Measurements from ENCODE around the gene SLC6A3.
"Not testable (repeated sequence)": the region's sequence is repeated elsewhere in the genome, so short reads cannot be mapped to it uniquely, and the experiment has no call there.

SLC6A3 gene

DNA sequence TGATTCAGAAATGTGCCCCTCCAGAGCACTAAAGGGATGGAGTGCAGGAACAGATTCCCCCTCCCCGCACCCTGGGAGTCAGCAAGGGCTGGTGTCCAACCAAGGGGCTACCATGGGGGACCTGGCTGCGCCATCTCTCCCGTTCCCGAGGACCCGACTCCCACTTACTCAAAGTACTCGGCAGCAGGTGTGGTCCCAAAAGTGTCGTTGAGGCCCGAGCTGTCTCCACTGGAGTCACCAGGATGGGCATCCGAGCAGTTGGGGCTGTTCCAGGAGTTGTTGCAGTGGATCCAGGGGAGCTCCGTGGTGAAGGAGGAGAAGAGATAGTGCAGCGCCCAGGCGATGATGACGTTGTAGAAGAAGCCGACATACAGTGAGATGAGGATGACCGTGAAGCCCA is 12.9 kb downstream of the SLC6A3 start:
- H3K36me3 Mint-ChIP-seq (ENCODE audit: low read depth), result peaks cover 1% of the 10 kb centered on the region
- no peaks in the 10 kb centered on the region for H3K4me1 Mint-ChIP-seq (ENCODE audit: low read depth)
- H3K9me3 Mint-ChIP-seq, result peaks cover 25% of the 10 kb centered on the region
- no peak for DNase-seq
- no peak overlapping the region for H3K27ac Mint-ChIP-seq
- H3K27me3 Mint-ChIP-seq, result peaks cover 8% of the 10 kb centered on the region
- no peak overlapping the region for H3K4me3 Mint-ChIP-seq

DNA sequence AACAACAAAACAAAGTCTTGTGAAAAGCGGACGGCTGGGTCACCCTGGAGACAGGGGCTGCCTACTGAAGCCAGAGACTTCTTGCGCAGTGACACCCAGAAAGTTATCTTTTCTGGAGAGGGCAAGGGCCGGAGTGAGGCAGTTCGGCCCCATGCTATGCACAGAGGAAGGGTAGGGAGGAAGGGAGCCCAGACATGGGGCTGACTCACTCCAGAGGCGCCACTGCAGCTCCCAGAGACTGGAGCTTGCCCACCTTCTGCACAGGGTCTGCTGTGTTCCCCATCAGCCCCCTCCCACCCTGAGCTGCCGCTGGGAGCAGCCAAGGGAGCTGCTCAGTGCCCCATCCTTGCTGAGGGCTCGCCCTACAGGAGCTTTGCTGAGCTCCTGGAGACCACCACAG is 13.3 kb downstream of the SLC6A3 start:
- H3K4me1 Mint-ChIP-seq (ENCODE audit: low read depth), result no peaks in the 10 kb centered on the region
- H3K27me3 Mint-ChIP-seq, result peaks cover 8% of the 10 kb centered on the region
- peak; percentile 15 for DNase-seq
- H3K36me3 Mint-ChIP-seq (ENCODE audit: low read depth), result peaks cover 1% of the 10 kb centered on the region
- H3K4me3 Mint-ChIP-seq, result no peak overlapping the region
- peaks cover 28% of the 10 kb centered on the region for H3K9me3 Mint-ChIP-seq
- H3K27ac Mint-ChIP-seq, result no peak overlapping the region

DNA sequence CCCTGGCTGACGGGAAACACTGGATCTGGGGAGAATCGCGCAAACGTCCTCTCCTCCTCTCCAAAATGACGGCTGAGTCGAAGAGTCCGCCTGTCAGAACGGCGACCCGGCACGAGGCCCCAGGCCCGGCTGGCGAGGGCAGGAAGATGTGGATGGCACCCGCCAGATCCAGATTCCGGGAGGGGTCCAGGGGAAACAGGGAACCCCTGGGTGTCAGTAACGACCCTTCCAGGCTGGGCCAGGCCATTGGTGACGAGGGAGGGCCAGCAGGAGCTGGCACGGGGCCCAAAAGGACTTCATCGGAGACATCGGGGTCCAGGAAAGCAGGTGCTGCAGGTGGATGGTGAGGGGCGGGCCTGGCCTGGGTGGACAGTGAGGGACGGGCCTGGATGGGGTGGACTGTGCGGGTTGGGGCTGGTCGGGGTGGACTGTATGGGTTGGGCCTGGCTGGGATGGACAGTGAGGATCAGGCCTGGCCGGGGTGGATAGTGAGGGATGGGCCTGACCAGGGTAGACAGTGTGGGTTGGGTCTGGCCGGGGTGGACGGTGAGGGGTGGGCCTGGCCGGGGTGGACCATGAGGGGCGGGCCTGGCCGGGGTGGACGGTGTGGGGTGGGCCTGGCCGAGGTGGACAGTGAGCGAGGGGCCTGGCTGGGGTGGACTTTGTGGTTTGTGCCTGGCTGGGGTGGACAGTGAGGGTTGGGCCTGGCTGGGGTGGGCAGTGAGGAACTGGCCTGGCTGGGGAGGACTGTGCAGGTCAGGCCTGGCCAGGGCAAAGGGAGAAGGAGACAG is 14.0 kb downstream of the SLC6A3 start:
- H3K9me3 Mint-ChIP-seq, result peaks cover 32% of the 10 kb centered on the region
- H3K27me3 Mint-ChIP-seq, result peaks cover 8% of the 10 kb centered on the region
- peak; percentile 15 for DNase-seq
- peaks cover 1% of the 10 kb centered on the region for H3K36me3 Mint-ChIP-seq (ENCODE audit: low read depth)
- H3K27ac Mint-ChIP-seq, result no peak overlapping the region
- H3K4me1 Mint-ChIP-seq (ENCODE audit: low read depth), result no peaks in the 10 kb centered on the region
- no peak overlapping the region for H3K4me3 Mint-ChIP-seq

DNA sequence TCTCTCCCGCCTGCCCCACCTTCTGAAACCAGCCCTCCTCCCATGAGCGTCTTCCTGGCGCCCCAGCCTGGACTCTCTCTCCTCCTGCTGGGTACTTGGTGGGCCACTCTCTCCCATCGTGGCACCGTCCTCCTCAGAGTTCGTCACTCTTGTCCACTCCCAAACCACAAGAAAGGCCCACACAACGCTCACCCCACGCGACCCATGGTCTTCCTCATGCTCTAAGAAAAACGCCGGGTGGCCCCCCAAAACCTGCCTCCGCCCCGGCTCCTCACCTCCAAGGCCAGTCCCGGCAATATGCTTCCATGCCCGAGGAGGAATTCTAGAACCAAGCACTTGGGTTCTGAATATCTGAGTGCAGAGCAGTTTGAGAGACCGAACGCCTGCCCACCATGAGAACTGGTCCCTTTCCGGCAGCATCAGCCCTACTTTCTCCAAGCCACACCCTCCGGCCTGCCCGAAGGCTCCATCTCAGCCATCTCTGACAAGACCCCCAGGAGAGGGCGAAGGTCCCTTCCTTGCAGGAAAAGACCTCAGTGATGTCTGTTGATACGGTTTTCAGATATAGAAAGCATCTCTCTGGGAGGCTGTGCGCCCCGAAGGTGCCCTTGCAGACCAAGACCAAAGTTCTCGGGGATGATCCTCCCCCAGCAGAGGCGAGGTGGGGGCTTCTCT is 15.0 kb downstream of the SLC6A3 start:
- Mint-ChIP-seq H3K9me3 (peaks cover 32% of the 10 kb centered on the region), H3K27ac (no peak overlapping the region)

DNA sequence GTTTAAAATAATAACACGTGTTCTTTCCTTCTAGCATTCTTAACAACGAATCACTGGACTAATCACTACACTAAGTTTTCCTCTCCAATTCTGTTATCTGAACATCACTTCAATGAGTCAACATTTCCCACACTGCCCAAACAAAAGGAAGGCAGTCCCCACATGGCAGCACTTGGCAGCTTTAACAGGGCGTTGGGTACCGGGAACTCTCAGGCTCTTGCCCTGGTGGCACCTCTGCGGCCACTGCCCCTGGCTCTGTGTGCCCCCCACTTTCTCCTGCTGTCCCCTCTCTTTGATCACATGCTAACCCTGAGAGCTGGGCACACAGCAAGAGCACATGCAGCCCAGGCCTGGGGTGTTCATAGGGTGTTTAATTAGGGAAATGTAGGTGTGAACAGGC is 15.7 kb downstream of the SLC6A3 start:
- H3K4me3 Mint-ChIP-seq, result no peak overlapping the region
- H3K36me3 Mint-ChIP-seq (ENCODE audit: low read depth), result peaks cover 1% of the 10 kb centered on the region
- peak; percentile 18 for DNase-seq
- no peaks in the 10 kb centered on the region for H3K4me1 Mint-ChIP-seq (ENCODE audit: low read depth)
- H3K27me3 Mint-ChIP-seq, result peaks cover 8% of the 10 kb centered on the region
- H3K9me3 Mint-ChIP-seq, result peaks cover 32% of the 10 kb centered on the region
- no peak overlapping the region for H3K27ac Mint-ChIP-seq

More for the DNA sequence above, 15.0 kb downstream of the SLC6A3 start:
- Mint-ChIP-seq H3K4me3 (no peak overlapping the region), H3K36me3 (ENCODE audit: low read depth) (peaks cover 1% of the 10 kb centered on the region), H3K27me3 (peaks cover 8% of the 10 kb centered on the region), H3K4me1 (ENCODE audit: low read depth) (no peaks in the 10 kb centered on the region)
- DNase-seq, result peak; percentile 13

DNA sequence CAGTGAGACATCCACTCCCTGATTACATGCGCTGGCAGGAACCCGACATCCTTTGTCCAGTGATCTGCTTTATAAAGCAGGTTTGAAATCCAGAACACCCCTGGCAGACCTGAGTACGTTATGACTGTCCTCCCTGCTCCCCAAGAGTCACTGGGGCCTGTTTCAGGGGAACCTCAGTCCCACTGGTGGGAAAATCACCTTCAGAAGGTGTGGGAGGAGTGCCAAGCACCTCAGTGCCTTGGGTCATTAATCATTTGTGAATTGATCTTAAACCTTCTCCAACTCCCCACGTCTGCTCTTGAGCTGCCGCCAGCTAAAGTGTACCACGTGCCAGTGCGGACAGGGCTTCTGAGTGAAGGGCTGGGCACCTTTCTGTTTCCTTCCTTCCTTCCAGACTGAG is 16.2 kb downstream of the SLC6A3 start:
- Mint-ChIP-seq H3K9me3 (peaks cover 32% of the 10 kb centered on the region), H3K27ac (no peak overlapping the region), H3K4me1 (ENCODE audit: low read depth) (no peaks in the 10 kb centered on the region), H3K4me3 (no peak overlapping the region), H3K36me3 (ENCODE audit: low read depth) (peaks cover 1% of the 10 kb centered on the region), H3K27me3 (peaks cover 8% of the 10 kb centered on the region)
- DNase-seq, result peak; percentile 9

DNA sequence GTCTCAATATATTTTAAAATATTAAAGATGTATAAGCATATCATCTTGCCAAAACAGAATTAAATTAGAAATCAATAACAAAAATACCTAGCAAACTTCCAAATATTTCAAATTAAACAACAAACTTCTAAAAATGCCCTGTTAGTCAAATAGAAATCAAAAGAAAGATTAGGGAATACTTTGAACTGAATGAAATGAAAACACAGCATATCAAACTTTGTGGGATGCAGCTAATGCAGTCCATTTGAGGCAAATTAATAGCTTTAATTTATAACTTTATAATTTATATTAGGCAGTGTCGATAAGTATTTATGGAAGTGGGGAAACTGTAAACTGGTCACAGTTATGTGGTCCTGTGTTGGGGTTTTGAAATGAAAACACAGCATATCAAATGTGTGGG is 17.1 kb downstream of the SLC6A3 start:
- H3K27me3 Mint-ChIP-seq, result no peaks in the 10 kb centered on the region
- H3K4me3 Mint-ChIP-seq, result no peak overlapping the region
- H3K9me3 Mint-ChIP-seq, result peaks cover 32% of the 10 kb centered on the region
- H3K27ac Mint-ChIP-seq, result no peak overlapping the region
- DNase-seq, result no peak
- H3K4me1 Mint-ChIP-seq (ENCODE audit: low read depth), result no peaks in the 10 kb centered on the region
- H3K36me3 Mint-ChIP-seq (ENCODE audit: low read depth), result peaks cover 1% of the 10 kb centered on the region

DNA sequence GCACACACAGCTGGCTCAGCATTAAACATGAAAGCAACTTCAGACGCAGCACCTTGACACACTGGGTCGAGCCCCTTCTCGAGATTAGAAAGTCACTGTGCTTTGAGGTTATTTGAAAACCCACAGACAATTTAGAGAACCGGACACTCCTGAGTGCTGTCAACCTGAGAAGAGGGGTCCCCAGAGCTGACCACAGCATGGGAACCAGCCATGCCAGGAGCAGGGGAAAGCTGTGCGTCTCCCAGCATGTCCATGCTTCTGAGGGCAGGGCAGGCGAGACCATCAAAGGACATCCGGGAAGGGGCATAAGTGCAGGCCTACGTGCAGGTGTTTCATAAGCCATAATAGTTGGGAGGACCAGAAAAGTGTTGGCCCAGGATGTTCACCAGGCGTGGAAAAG is 20.5 kb downstream of the SLC6A3 start:
- Mint-ChIP-seq H3K9me3 (peaks cover 25% of the 10 kb centered on the region), H3K36me3 (ENCODE audit: low read depth) (peaks cover 1% of the 10 kb centered on the region), H3K4me3 (no peak overlapping the region), H3K27me3 (no peaks in the 10 kb centered on the region), H3K27ac (no peak overlapping the region), H3K4me1 (ENCODE audit: low read depth) (no peaks in the 10 kb centered on the region)
- no peak for DNase-seq

DNA sequence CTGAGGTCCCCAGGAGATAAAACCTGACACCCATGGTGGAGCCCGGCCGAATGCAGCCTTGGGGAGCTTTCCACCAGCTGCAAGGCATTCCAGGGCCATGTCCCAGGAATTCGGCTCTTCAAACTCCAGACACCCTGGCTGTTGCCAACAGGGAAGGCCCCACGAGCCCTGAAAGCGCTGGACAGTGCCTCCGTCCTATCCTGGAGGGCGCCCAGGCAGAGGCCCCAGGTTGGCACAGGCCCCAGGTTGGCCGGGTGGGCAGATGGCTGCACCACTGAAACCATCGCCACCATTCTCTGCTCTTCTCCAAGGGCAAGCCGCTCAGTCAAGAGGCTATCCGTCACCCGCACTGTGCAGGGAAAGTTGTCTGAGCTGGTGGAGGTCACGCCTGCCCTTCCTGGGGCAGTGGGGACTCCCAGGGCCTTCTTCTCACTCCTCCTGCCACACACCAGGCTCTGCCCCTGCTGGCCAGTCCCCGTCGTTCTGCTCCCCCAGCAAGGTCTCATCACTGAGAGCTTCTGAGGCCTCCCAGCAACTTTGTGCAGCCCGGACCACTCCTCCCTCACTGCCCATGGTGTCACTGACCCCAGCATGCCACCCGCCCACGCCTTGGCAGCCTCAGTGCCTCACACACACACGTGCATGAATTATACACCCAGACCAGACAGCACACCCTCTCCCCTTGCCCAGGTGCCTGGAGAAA is 21.2 kb downstream of the SLC6A3 start:
- peaks cover 19% of the 10 kb centered on the region for H3K9me3 Mint-ChIP-seq
- DNase-seq, result no peak
- H3K27me3 Mint-ChIP-seq, result no peaks in the 10 kb centered on the region
- peaks cover 1% of the 10 kb centered on the region for H3K36me3 Mint-ChIP-seq (ENCODE audit: low read depth)
- H3K27ac Mint-ChIP-seq, result no peak overlapping the region
- no peaks in the 10 kb centered on the region for H3K4me1 Mint-ChIP-seq (ENCODE audit: low read depth)
- no peak overlapping the region for H3K4me3 Mint-ChIP-seq

DNA sequence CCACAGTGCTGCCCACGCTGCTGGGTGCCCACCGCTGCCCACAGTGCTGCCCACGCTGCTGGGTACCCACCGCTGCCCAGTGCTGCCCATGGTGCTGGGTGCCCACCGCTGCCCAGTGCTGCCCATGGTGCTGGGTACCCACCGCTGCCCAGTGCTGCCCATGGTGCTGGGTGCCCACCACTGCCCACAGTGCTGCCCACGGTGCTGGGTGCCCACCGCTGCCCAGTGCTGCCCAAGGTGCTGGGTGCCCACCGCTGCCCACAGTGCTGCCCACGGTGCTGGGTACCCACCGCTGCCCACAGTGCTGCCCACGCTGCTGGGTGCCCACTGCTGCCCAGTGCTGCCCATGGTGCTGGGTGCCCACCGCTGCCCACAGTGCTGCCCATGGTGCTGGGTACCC is 22.7 kb downstream of the SLC6A3 start:
- H3K27ac Mint-ChIP-seq; H3K27me3 Mint-ChIP-seq; H3K36me3 Mint-ChIP-seq (ENCODE audit: low read depth); H3K4me1 Mint-ChIP-seq (ENCODE audit: low read depth); H3K9me3 Mint-ChIP-seq; H3K4me3 Mint-ChIP-seq; DNase-seq: not testable (repeated sequence)

DNA sequence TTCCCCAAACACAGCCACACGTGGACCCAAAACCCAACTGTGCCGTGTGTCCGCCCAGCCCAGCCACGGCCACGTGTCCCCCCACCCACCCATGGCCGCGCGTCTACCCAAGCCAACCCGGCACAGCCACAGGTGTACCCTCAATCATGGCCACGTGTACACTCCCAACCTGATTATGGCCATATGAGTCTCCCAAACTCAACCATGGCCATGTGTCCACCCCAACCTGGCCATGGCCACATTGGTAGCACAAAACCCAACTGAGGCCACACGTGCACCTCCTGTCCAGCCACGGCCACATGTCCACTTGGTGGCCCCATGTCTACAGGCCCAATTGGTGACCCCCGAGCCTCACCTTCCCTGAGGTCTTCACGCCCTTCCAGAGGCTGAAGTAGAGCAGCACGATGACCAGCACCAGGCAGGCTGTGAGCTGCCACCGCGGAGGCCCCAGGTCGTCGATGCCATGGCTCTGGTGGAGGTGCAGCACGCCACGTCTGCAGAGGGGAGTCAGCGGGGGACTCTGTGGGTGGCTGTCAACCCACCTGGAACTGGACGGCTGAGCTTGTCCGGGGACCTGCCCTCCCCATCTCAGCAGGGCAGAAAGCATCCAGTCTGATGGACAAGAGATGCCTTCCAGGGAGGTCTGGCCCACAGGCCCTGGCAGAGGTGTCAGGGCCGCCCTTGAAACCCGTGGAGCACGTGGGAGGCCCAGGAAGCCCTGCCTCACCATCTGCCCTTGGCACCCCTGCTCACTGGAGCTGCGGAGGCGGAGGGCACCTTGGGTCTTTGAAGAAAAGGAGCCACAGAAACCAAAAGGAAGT is 23.5 kb downstream of the SLC6A3 start:
- no peak for DNase-seq
- Mint-ChIP-seq H3K27ac (no peak overlapping the region), H3K4me1 (ENCODE audit: low read depth) (no peaks in the 10 kb centered on the region), H3K4me3 (no peak overlapping the region), H3K27me3 (no peaks in the 10 kb centered on the region), H3K36me3 (ENCODE audit: low read depth) (no peaks in the 10 kb centered on the region), H3K9me3 (peaks cover 3% of the 10 kb centered on the region)

DNA sequence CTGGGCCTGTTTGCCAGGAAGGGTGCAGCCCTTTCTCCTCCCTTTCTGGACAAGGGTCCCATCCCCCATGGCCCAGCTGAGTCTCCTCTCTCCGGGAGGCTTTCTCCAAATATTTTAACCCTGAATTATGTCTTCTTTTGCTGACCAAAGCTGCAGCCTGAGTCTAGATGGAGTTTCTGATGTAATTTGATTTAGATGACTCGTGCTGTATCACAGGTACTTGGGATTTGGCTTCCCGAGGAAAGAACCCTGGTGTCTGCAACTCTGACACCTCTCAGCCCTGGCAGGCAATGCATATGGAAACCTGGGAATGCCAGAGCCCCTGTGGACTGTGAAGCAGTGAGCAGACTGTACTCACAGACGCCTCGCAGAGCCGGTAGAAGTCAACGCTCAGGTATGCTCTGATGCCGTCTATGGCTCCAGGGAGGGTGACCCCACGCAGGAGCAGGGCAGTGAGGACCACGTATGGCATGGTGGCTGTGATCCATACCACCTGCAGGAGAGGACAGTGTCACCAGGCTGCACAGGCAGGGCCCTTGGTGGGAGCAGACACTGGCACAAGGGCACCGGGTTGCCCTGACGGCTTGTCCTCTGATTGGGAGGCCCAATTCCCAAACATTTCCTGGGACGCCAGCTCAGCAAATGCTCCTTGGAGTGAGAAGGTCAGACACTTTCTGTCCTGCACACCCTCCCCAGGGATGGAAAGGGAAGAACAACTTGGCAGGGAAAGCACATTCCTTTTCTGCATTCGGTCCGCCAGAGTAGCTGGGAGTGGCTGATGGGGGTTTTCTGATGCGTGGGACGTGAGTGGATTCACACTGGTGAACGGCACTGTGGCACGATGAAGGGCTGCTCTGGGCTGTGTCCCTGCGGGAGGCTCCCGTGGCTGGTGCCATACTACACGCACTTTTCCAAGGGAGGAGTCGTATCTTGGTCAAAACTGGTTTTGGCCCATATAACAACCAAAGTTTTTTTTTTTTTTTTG is 24.7 kb downstream of the SLC6A3 start:
- Mint-ChIP-seq H3K4me3 (no peak overlapping the region), H3K4me1 (ENCODE audit: low read depth) (no peaks in the 10 kb centered on the region), H3K27ac (no peak overlapping the region), H3K9me3 (no peaks in the 10 kb centered on the region), H3K36me3 (ENCODE audit: low read depth) (no peaks in the 10 kb centered on the region), H3K27me3 (no peaks in the 10 kb centered on the region)
- no peak for DNase-seq

DNA sequence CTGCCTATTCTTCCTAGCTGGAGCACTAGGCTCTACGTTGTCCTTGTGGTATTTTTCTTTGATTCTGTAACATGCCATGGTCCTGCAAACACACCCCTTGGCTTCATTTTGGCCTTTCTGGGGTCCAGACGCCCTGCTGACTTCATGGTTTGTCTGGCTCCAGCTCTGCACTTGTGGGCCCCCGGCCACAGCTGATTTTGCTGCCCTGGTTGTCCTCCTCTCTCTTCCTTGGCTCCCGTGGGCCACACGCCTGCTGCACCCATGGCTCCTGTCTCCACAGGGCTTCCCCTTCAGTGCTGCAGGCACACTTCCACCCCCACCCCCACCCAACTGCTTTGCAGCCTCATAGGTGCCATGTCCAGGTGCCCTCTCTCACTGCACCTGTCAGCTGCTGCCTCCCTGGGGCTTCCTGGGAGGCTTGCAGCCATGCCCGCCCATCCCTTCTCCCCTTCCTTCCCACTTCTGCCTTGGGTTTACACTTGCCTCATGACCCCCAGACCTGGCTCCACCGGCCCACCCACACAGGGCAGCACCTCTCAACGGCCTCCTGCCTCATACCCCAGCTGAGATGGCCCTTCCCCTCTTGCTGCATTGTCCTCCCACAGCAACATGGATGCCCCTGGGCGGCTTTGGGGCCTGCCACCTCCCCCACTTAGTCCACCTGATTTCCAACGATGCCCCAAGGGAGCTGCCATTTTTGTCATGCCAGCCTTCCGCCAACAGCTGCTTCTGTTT is 25.6 kb downstream of the SLC6A3 start:
- no peak for DNase-seq
- Mint-ChIP-seq H3K27ac (no peak overlapping the region), H3K9me3 (no peaks in the 10 kb centered on the region), H3K4me1 (ENCODE audit: low read depth) (no peaks in the 10 kb centered on the region), H3K27me3 (no peaks in the 10 kb centered on the region), H3K4me3 (no peak overlapping the region), H3K36me3 (ENCODE audit: low read depth) (no peaks in the 10 kb centered on the region)
